ENCODE measurements around the gene MED7.

DNA sequence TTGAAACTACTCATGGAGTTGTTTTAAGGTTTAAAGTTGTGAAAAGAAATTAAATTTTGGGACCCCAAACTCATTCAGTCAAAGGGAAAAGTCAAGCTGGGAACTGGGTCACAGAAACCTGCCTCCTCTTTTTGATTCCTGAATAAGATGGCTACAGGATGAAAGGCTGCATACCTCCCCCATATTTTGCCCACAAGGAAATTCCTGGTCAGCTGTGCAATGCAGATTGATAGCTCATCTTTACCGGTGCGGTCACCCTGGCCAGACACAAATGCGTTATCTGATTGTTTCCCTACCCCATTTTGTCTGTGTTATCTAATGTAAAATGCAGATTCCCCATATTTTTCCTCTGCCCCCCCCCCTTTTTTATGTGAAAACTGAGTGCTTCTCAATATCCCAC, 35.2 kb downstream of the MED7 start:
- no peak for TF ChIP-seq EZH2 (IDR thresholded peaks at IDR 0.05; ENCODE audit: insufficient read depth, low read length)
- TF ChIP-seq, protein P1, sequence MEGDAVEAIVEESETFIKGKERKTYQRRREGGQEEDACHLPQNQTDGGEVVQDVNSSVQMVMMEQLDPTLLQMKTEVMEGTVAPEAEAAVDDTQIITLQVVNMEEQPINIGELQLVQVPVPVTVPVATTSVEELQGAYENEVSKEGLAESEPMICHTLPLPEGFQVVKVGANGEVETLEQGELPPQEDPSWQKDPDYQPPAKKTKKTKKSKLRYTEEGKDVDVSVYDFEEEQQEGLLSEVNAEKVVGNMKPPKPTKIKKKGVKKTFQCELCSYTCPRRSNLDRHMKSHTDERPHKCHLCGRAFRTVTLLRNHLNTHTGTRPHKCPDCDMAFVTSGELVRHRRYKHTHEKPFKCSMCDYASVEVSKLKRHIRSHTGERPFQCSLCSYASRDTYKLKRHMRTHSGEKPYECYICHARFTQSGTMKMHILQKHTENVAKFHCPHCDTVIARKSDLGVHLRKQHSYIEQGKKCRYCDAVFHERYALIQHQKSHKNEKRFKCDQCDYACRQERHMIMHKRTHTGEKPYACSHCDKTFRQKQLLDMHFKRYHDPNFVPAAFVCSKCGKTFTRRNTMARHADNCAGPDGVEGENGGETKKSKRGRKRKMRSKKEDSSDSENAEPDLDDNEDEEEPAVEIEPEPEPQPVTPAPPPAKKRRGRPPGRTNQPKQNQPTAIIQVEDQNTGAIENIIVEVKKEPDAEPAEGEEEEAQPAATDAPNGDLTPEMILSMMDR (IDR thresholded peaks at IDR 0.05; ENCODE audit: insufficient read depth, low read depth, low read length): no peak
